ENCODE data around the gene UNC45B.
"Not testable (repeated sequence)": the region's sequence is repeated elsewhere in the genome, so short reads cannot be mapped to it uniquely, and the experiment has no call there.

Gene UNC45B

DNA sequence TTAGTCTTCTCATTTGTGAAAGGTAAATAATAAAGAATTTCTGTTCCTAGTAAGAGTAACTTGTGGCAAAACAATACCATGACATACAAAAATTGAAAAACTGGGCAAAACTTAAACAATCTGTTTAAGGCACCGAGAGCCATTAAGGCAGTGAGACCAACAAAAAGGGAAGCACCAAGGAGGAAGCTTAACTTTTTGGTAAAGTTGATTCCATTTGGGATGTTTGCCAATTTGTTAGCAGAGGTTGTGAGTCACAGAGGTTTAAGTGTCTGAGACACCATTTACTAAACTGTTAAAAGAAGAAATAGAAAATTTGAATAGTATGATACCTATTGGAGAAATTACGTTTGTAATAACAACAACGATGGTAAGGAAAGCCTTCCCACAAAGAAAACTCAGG lies 41.7 kb downstream of the UNC45B start:
- H3K27me3 ChIP-seq (ENCODE audit: control insufficient read depth in 1 of 2, insufficient read depth in 2 of 2, low read length in 2 of 2) = no peaks in the 10 kb centered on the region
- no peak overlapping the region for H3K27ac ChIP-seq (ENCODE audit: low read length)
- no peak overlapping the region for H3K4me3 ChIP-seq (ENCODE audit: low read length in 2 of 2)
- no peaks in the 10 kb centered on the region for H3K9me3 ChIP-seq (ENCODE audit: control insufficient read depth in 2 of 2, low read length in 2 of 2)
- H3K9ac ChIP-seq (ENCODE audit: low read length in 2 of 2) = no peak overlapping the region
- no peaks in the 10 kb centered on the region for H3K36me3 ChIP-seq (ENCODE audit: control insufficient read depth in 2 of 2, insufficient read depth in 2 of 2, low read length in 2 of 2)
- no peaks in the 10 kb centered on the region for H3K4me1 ChIP-seq (ENCODE audit: control insufficient read depth, insufficient read depth, low read length)

DNA sequence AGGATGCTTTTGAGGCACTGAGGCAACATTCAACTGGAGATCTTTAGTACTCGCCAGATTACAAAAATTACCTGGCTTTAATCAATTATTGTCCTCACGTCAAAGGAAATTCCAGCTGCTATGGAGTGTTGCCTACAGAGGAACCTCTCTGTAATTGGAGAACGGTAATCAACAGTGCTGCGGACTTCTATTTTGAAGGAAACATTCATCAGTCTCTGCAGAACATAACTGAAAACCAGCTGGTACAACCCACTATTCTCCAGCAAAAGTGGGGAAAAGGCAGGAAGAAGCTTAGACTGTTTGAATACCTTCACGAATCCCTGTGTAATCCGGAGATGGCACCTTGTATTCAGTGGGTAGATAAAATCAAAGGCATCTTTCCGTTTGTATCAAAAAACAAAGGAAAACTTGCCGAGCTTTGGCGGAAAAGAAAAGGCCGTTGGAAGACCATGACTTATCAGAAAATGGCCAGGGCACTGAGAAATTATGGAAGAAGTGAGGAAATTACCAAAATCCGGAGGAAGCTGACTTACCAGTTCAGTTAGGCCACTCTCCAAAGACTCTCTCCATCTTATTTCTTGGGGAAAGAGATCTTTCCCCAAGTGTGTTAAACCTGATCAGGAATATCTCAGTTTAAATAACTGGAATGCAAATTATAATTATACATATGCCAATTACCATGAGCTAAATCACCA lies 43.5 kb downstream of the UNC45B start:
- H3K36me3 ChIP-seq (ENCODE audit: control insufficient read depth in 2 of 2, insufficient read depth in 2 of 2, low read length in 2 of 2) = no peaks in the 10 kb centered on the region
- no peak overlapping the region for H3K9ac ChIP-seq (ENCODE audit: low read length in 2 of 2)
- H3K4me1 ChIP-seq (ENCODE audit: control insufficient read depth, insufficient read depth, low read length) = no peaks in the 10 kb centered on the region
- H3K4me3 ChIP-seq (ENCODE audit: low read length in 2 of 2) = no peak overlapping the region
- no peak overlapping the region for H3K27ac ChIP-seq (ENCODE audit: low read length)
- no peaks in the 10 kb centered on the region for H3K27me3 ChIP-seq (ENCODE audit: control insufficient read depth in 1 of 2, insufficient read depth in 2 of 2, low read length in 2 of 2)
- H3K9me3 ChIP-seq (ENCODE audit: control insufficient read depth in 2 of 2, low read length in 2 of 2) = no peaks in the 10 kb centered on the region

DNA sequence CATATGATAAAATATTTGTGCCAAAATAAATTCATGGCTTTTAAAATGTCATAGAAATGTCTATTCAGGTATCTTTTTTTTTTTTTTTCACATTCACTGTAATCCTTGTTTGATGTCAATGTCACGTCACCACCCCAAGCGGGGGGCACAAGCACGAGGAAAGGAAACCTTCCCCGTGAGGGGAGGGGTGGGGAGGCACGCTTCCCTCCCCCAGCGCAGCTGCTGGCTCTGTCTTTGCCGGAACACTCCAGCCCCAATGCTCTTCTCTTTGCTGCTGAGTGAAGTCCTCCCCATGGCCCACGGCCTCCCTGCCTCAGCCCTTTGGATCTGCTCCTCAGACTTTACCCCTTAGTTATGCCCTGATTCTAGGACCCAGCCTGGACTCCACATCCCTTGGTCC lies 45.1 kb downstream of the UNC45B start:
- Histone ChIP-seq H3K9ac (ENCODE audit: low read length in 2 of 2) (no peak overlapping the region), H3K4me1 (ENCODE audit: control insufficient read depth, insufficient read depth, low read length) (no peaks in the 10 kb centered on the region), H3K9me3 (ENCODE audit: control insufficient read depth in 2 of 2, low read length in 2 of 2) (no peaks in the 10 kb centered on the region), H3K36me3 (ENCODE audit: control insufficient read depth in 2 of 2, insufficient read depth in 2 of 2, low read length in 2 of 2) (no peaks in the 10 kb centered on the region), H3K27me3 (ENCODE audit: control insufficient read depth in 1 of 2, insufficient read depth in 2 of 2, low read length in 2 of 2) (no peaks in the 10 kb centered on the region), H3K27ac (ENCODE audit: low read length) (no peak overlapping the region), H3K4me3 (ENCODE audit: low read length in 2 of 2) (no peak overlapping the region)

DNA sequence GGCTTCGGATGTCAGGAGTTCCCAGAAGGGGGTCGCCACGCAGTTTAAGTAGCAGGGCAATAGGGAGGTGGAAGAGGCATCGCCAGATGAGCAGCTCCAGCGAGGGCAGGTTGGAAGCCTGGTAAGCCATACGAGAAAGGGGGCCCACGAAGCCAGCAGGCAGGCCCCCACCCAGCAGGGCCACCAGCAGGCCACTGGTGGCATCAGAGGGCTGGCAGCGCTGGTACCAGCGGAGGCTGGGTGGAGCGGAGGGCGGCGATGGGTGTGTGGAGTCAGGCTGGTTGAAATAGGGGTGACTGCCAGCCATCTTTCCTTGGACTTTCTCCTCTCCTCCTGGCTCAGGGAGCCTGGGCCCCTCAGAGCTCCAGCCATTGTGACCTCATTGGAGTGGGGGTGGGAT lies 46.4 kb downstream of the UNC45B start, which contains the start of gene SLC35G3:
SLC35G3 (minus strand) TSS at position 393 of the 400 bp plus-strand sequence; CDS start at position 307, 86 bp downstream.
- not testable (repeated sequence) for H3K9me3 ChIP-seq (ENCODE audit: control insufficient read depth in 2 of 2, low read length in 2 of 2); H3K9ac ChIP-seq (ENCODE audit: low read length in 2 of 2); H3K27me3 ChIP-seq (ENCODE audit: control insufficient read depth in 1 of 2, insufficient read depth in 2 of 2, low read length in 2 of 2)

DNA sequence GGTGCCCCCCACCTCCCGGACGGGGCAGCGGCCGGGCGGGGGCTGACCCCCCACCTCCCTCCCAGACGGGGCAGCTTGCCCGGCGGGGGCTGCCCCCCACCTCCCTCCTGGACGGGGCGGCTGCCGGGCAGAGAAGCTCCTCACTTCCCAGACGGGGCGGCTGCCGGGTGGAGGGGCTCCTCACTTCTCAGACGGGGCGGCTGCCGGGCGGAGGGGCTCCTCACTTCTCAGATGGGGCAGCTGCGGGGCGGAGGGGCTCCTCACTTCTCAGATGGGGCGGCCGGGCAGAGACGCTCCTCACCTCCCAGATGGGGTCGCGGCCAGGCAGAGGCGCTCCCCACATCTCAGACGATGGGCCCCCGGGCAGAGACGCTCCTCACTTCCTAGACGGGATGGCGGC lies 47.4 kb downstream of the UNC45B start:
- H3K36me3 ChIP-seq (ENCODE audit: control insufficient read depth in 2 of 2, insufficient read depth in 2 of 2, low read length in 2 of 2); H3K9me3 ChIP-seq (ENCODE audit: control insufficient read depth in 2 of 2, low read length in 2 of 2); H3K27ac ChIP-seq (ENCODE audit: low read length); H3K4me1 ChIP-seq (ENCODE audit: control insufficient read depth, insufficient read depth, low read length); H3K9ac ChIP-seq (ENCODE audit: low read length in 2 of 2); H3K4me3 ChIP-seq (ENCODE audit: low read length in 2 of 2); H3K27me3 ChIP-seq (ENCODE audit: control insufficient read depth in 1 of 2, insufficient read depth in 2 of 2, low read length in 2 of 2): not testable (repeated sequence)

More for the DNA sequence above, 46.4 kb downstream of the UNC45B start, which contains the start of gene SLC35G3:
- H3K4me1 ChIP-seq (ENCODE audit: control insufficient read depth, insufficient read depth, low read length); H3K4me3 ChIP-seq (ENCODE audit: low read length in 2 of 2); H3K36me3 ChIP-seq (ENCODE audit: control insufficient read depth in 2 of 2, insufficient read depth in 2 of 2, low read length in 2 of 2); H3K27ac ChIP-seq (ENCODE audit: low read length): not testable (repeated sequence)

DNA sequence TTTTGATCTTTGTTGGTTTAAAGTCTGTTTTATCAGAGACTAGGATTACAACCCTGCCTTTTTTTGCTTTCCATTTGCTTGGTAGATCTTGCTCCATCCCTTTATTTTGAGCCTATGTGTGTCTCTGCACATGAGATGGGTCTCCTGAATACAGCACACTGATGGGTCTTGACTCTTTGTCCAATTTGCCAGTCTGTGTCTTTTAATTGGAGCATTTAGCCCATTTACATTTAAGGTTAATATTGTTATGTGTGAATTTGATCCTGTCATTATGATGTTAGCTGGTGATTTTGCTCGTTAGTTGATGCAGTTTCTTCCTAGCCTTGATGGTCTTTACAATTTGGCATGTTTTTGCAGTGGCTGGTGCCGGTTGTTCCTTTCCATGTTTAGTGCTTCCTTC lies 55.0 kb downstream of the UNC45B start:
- not testable (repeated sequence) for H3K27me3 ChIP-seq (ENCODE audit: control insufficient read depth in 1 of 2, insufficient read depth in 2 of 2, low read length in 2 of 2); H3K9ac ChIP-seq (ENCODE audit: low read length in 2 of 2); H3K4me3 ChIP-seq (ENCODE audit: low read length in 2 of 2); H3K9me3 ChIP-seq (ENCODE audit: control insufficient read depth in 2 of 2, low read length in 2 of 2); H3K36me3 ChIP-seq (ENCODE audit: control insufficient read depth in 2 of 2, insufficient read depth in 2 of 2, low read length in 2 of 2); H3K27ac ChIP-seq (ENCODE audit: low read length); H3K4me1 ChIP-seq (ENCODE audit: control insufficient read depth, insufficient read depth, low read length)

DNA sequence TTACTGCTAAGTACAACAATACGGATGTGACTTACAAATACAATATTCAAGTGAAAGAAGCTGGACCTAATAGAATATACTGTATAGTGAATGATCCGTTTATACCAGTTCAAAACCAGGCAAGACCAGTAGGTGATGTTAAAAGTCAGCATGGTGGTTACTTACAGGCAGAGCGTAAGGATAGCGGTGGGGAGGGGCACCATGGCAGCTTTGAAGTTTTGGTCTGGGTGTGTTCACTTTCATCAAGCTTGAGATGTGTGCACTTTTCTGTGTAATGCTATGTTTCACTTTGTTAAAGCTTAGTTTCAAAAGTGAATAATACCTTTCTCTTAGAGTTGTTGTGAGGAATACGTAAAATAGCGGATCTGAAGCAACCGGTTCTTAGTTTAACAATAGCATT lies 63.1 kb downstream of the UNC45B start:
- H3K27me3 ChIP-seq (ENCODE audit: control insufficient read depth in 1 of 2, insufficient read depth in 2 of 2, low read length in 2 of 2) = no peaks in the 10 kb centered on the region
- H3K27ac ChIP-seq (ENCODE audit: low read length) = no peak overlapping the region
- H3K9ac ChIP-seq (ENCODE audit: low read length in 2 of 2) = no peak overlapping the region
- H3K4me3 ChIP-seq (ENCODE audit: low read length in 2 of 2) = no peak overlapping the region
- H3K4me1 ChIP-seq (ENCODE audit: control insufficient read depth, insufficient read depth, low read length) = no peaks in the 10 kb centered on the region
- no peaks in the 10 kb centered on the region for H3K9me3 ChIP-seq (ENCODE audit: control insufficient read depth in 2 of 2, low read length in 2 of 2)
- no peaks in the 10 kb centered on the region for H3K36me3 ChIP-seq (ENCODE audit: control insufficient read depth in 2 of 2, insufficient read depth in 2 of 2, low read length in 2 of 2)

DNA sequence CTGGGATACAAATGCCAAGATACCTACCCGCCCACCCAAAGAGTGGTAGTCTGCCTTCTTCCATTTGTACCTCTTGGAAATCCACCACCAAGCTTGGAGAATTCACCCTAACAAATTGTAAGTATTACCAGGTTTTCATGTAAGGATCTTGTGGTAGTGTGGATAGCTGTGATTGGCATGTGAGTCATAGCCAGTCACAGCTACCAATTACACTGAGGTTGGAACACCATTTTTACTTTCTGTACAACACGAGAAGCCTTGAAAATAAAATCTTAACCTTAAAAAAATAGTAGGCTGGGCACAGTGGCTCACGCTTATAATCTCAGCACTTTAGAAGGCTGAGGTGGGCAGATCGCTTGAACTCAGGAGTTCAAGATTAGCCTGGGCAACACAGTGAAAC lies 65.1 kb downstream of the UNC45B start:
- no peaks in the 10 kb centered on the region for H3K4me1 ChIP-seq (ENCODE audit: control insufficient read depth, insufficient read depth, low read length)
- H3K27me3 ChIP-seq (ENCODE audit: control insufficient read depth in 1 of 2, insufficient read depth in 2 of 2, low read length in 2 of 2) = no peaks in the 10 kb centered on the region
- H3K4me3 ChIP-seq (ENCODE audit: low read length in 2 of 2) = no peak overlapping the region
- H3K9ac ChIP-seq (ENCODE audit: low read length in 2 of 2) = no peak overlapping the region
- no peaks in the 10 kb centered on the region for H3K9me3 ChIP-seq (ENCODE audit: control insufficient read depth in 2 of 2, low read length in 2 of 2)
- H3K36me3 ChIP-seq (ENCODE audit: control insufficient read depth in 2 of 2, insufficient read depth in 2 of 2, low read length in 2 of 2) = no peaks in the 10 kb centered on the region
- no peak overlapping the region for H3K27ac ChIP-seq (ENCODE audit: low read length)

DNA sequence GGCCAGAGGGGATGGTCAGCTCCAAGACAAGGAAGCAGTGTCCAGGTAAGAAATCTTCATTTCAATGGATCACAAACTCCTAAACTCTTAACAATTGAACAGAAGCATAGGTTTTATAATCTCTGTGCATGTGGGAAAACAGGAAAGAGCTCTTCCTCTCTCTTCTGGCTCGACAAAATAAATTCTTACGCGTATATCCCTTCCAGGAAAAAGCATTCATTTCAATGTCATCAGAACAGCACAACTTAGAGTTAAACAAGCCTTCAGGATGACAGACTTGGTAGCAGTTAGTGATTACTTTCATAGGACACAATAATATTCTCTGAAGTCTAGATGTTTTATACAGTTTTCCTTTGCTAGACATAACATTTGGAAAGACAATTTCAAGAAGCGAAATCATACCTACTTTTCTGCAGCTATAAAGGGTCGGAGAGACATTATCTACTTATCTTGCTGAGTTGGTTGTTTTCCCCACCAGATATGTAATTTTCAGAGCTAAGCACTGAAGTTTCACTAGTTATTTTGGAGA lies 65.9 kb downstream of the UNC45B start:
- no peaks in the 10 kb centered on the region for H3K27me3 ChIP-seq (ENCODE audit: control insufficient read depth in 1 of 2, insufficient read depth in 2 of 2, low read length in 2 of 2)
- H3K36me3 ChIP-seq (ENCODE audit: control insufficient read depth in 2 of 2, insufficient read depth in 2 of 2, low read length in 2 of 2) = no peaks in the 10 kb centered on the region
- no peaks in the 10 kb centered on the region for H3K4me1 ChIP-seq (ENCODE audit: control insufficient read depth, insufficient read depth, low read length)
- no peak overlapping the region for H3K9ac ChIP-seq (ENCODE audit: low read length in 2 of 2)
- no peaks in the 10 kb centered on the region for H3K9me3 ChIP-seq (ENCODE audit: control insufficient read depth in 2 of 2, low read length in 2 of 2)
- H3K27ac ChIP-seq (ENCODE audit: low read length) = no peak overlapping the region
- H3K4me3 ChIP-seq (ENCODE audit: low read length in 2 of 2) = no peak overlapping the region

DNA sequence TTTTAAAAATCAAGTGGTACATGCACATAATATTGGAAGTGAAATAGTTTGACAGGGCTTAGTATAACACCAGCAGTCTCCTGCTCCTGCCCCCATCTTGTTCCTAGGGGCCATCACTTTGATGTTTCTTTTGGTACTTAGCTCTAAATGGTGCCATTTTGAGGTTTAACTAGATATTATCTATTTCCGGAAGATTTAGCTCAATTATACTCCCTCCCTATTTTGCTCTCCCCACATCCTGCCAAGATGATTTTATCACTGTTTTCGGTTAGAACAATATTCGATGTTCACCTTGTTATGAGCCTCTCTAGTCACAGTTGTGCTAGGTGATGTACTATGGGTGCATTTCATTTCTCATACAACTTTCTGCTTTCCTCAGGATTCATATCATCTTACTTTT lies 66.6 kb downstream of the UNC45B start:
- Histone ChIP-seq H3K4me1 (ENCODE audit: control insufficient read depth, insufficient read depth, low read length) (no peaks in the 10 kb centered on the region), H3K36me3 (ENCODE audit: control insufficient read depth in 2 of 2, insufficient read depth in 2 of 2, low read length in 2 of 2) (no peaks in the 10 kb centered on the region), H3K27me3 (ENCODE audit: control insufficient read depth in 1 of 2, insufficient read depth in 2 of 2, low read length in 2 of 2) (no peaks in the 10 kb centered on the region), H3K27ac (ENCODE audit: low read length) (no peak overlapping the region), H3K9me3 (ENCODE audit: control insufficient read depth in 2 of 2, low read length in 2 of 2) (no peaks in the 10 kb centered on the region), H3K4me3 (ENCODE audit: low read length in 2 of 2) (no peak overlapping the region), H3K9ac (ENCODE audit: low read length in 2 of 2) (no peak overlapping the region)

DNA sequence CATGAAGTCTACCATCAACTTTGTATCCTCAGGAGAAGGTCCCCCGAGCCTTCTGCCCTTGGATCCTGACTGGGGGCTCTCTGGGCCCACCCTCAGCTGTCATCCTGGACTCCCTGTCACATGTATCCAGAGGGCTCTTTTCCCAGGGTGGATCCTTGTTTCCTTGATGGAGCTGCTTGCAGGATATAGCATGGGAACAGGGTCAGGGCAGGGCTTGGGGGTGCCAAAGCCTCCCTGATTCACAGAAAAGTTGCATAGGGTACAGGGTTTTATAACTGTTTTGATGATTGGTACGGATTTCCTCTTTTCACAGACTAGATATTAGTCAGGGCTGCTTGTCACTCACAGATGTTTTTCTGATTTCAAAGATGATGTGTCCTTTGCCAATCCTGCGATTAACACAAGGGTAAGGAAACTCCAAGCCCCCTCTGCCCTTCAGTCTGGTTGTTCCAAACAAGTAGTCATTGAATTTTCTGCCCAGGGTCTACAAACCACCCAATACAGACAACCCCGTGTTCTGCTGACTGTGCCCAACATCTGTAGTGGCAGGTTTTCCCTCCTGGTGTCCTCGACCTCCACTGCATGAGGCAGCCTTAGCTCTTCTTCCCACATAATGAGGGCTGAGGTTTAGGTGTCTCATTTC lies 67.1 kb downstream of the UNC45B start:
- H3K36me3 ChIP-seq (ENCODE audit: control insufficient read depth in 2 of 2, insufficient read depth in 2 of 2, low read length in 2 of 2) = no peaks in the 10 kb centered on the region
- H3K27ac ChIP-seq (ENCODE audit: low read length) = no peak overlapping the region
- no peak overlapping the region for H3K4me3 ChIP-seq (ENCODE audit: low read length in 2 of 2)
- H3K9me3 ChIP-seq (ENCODE audit: control insufficient read depth in 2 of 2, low read length in 2 of 2) = no peaks in the 10 kb centered on the region
- H3K9ac ChIP-seq (ENCODE audit: low read length in 2 of 2) = no peak overlapping the region
- H3K27me3 ChIP-seq (ENCODE audit: control insufficient read depth in 1 of 2, insufficient read depth in 2 of 2, low read length in 2 of 2) = no peaks in the 10 kb centered on the region
- no peaks in the 10 kb centered on the region for H3K4me1 ChIP-seq (ENCODE audit: control insufficient read depth, insufficient read depth, low read length)
